LHCN-M2 (cell line): ENCODE measurements around the gene ZNF622. TPM values are rescaled to one million over a fixed set of nuclear protein-coding genes. Genes with fewer than 3 reads are reported as not detected.

ENCODE experiments used
- DNase-seq: peaks from one replicate; pipeline ENCODE4 v3.0.0-alpha.2; 2012; ENCODE audit warnings: low read depth
- total RNA-seq: library from RNA; depleted of rRNA; stranded (reverse); fragments of >200 nt; gene quantifications from 2 replicates; pipeline ENCODE4 v1.2.3, GENCODE V29; 2014; rRNA removed

The ZNF622 gene
- total RNA-seq, 1 experiment from 2014 or later: 50.9 TPM

DNA sequence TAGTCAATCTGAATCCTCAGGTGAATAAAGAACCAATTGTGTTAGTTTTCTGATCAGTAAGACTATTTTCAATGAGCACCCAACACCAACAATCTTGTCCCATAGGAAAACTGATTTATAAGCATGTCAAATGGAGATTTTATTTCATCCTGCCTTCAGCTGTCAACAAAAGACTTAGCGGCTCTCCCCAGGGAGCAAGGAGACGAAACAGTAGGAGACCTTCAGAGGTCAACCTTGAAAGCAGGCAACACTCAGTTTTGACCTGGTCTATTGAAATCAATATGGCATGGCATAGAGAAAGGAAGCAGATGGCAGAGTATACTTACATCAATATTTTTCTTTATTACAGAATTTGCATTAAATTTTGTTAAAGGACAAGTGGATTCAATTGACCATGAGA lies 34.1 kb downstream of the ZNF622 start:
- DNase-seq: no peak

DNA sequence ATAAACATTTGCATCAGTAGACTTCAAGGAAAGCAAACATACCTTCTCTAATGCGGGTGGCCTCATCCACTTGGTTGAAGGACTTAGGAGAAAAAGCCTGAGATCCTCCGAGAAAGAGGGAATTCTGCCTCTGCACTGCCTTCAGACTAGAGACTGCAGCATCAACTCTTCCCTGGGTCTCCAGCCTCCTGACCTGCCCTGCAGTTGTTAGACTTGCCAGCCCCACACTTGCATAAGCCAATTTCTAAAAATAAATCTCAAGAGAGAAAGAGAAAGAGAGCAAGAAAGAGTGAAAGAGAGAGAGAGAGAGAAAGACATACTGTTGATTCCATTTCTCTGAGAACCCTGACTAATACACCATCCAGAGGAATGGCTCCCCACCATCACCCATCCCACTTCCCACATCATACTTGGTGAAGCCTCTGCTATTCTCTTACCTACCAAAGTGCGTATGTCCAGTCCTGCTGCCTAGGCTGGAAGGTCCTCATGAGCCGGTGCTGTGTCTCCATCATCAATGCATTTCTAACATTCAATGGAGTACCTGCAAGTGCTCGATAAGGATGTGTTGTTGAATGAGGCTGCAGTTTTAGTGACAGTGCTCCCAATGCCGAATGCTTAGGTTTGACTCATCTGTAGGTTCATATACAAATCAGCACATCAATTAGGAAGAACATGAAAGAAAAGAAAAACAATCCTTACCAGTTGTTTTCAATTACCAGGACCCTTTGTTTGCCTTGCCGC lies 35.1 kb downstream of the ZNF622 start:
- no peak for DNase-seq

DNA sequence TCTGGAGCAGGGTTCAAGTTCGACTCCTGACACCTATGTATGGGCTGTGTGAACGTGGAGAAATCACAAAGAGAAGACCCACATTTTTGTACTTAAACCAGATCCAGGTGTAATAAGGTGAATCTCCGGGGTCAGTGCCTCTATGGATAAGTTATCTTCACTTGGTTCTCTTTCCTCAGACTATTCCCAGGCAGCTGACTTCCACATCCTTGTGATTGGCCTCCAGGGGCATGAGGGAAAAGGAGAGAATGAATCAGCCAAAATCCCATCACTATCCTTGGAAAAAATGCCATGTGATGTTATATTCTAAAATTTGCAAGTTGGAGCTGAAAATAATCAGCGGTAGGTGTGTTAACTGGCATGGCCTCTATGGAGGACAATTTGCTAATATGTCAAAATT lies 37.2 kb downstream of the ZNF622 start:
- DNase-seq: no peak

DNA sequence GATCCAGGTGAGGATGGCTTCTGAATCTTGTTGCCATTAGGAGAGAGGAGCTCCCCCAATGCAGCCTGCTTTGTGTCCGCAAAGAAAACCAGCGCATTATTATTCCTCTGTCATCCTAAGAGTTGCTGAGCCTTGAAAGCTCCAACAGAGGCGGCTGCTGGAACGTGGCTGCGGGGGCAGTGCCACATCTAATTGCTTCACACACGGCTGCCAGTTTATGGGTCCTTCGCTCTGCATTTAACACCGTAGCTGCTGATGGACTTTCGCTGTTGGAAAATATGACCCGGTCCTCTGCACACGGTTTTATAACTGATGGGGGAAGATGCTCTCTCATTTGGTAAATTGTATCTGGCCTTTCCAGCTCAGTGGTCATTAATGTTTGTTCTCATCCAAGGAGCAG lies 38.0 kb downstream of the ZNF622 start:
- no peak for DNase-seq

DNA sequence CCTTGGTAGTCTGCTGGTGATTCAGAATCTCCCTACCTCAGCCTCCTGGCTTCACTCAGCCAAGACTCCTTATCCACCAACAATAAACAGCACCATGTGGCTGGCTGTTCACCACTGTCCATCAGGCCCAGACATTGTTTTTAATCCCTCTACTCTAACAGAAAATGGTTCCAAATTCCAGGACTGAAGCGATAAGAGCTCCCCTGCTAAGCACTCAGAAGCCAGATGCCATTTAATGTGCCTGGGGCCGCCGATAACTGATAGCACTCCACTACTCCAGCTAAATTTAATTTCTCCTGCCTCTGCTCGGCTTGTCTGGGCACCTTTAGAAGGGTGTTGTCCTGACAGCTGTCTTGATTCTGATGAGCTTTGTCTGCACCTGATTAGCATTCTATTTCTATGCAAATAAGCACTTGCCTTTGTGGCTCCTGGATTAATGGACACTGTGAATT lies 47.1 kb downstream of the ZNF622 start:
- no peak for DNase-seq

DNA sequence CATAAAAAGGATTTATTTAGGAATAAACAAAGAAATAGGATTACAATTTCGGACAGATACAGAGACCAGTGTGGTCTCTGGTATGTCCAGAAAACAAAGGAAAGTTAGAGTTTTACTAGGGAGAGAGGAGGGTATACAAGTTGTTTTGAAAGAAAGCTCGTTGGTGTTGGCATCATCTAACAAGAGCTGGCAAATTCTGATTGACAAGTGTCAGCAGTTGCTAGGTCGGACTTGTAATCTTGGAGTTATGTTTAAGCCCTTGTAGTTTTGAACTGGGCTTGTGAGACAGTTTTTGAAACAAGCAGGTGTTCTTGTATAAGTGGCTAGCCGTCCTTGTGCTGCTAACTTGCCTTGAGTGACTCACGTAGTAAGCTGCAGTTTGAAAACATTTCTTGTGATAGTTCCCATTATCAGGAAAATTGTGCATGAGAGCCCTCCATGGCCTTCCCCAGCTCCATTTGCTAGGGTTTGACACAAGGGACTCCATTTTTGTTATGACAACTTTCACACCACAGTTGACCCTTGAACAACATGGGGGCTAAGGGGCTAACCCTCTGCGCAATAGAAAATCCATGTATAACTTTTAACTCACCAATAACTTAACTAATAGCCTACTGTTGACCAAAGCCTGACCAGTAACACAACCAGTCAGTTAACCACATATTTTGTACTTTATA lies 48.1 kb downstream of the ZNF622 start:
- DNase-seq: peak; percentile 5

DNA sequence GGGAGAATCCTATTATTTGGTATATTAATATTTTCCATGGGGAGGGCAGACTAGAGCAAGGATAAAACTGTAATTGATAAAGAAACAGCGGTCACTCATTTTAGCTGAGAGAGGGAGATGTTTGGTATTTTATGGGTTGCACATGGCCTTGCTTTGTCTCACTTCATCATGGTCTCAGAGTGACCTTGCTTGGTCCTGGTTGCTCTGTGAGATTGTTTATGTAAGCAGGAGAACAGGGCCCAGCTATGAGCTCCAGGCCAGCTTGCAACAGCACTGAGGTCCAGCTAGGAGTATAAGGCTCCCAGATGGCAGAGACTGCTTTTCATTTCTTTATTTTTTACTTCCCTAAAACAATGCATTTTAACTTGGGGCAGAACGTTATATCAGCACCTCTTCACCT lies 50.7 kb downstream of the ZNF622 start:
- DNase-seq: no peak

DNA sequence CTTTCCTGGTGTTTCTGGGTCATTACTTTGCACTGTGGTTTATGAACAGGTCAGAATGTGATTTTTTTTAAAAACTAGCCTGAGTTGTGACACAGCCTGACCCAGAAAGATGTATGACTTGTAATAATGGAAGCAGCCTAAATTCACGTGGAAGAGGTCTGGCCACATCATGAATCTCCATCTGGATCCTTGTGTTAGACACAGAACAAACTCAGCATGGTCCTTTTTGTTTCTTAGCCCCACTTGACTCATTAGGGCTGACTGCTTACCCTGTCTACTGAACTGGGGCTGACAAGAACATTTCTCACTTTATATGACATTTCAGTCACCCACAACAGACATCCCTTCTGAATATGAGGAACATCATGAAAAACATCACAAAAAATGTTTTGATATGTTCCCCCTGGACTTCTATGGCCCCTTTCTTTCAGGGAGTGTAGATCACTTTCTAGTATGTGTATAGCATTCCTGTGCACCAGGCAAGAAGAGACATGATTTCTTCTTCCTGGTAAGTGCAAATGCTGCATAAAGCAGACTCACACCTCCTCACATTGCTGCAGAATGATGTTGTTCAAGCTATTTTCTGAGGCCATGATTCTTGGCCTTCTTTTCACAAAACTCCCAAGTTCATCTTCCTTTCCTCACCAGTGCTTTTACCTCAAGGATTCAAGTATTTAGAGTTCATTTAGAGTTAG lies 52.3 kb downstream of the ZNF622 start:
- DNase-seq: no peak

DNA sequence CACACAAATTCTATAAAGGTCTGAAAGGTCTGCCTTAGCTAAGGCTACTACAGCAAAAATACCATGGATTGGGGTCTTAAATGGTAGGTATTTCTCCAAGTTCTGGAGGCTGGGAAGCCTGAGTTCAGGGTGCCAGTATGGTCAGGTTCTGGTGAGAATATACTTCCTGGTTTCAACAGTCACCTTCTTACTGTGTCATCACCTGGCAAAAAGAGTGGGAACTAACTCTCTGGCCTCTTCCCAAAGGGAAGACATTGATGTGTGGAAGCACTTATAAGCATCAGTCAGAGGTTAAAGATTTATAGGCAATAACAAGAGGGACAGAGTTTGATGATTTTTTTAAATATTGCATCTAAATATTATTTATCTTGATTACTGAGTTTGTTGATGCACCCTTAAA lies 53.0 kb downstream of the ZNF622 start:
- DNase-seq: no peak

DNA sequence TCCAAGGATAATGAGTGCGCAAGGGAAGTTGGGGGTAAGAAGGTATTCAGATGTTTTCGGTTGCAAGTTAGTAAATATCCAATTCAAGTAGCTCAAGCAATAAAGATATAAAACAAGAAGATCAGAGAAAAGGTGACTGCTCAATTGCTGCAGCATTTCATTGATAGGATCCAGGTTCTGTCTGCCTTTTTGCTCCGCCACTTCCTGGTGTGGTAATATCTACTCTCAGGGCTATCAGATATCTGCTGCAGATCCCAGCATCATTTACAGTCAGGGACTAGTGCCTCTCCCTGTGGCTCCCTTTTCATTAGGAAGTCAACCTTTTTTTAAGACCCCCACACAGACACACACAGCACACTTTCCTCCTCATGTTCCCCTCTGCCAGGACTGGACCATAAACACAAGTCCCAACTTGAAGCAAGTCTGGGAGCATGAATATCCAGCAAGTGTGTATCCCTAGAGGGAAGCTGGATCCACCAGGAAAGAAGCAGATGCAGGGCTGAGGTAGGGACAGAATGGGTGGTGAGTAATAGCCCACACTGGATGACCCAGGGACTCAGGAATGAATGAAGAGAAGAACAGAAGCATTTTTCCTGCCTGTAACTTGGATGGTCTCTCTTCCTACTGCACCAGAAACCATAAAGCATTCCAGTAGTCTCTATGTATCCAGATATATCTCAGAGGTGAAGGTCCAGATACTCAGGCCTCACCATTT lies 53.7 kb downstream of the ZNF622 start:
- peak; percentile 38 for DNase-seq

DNA sequence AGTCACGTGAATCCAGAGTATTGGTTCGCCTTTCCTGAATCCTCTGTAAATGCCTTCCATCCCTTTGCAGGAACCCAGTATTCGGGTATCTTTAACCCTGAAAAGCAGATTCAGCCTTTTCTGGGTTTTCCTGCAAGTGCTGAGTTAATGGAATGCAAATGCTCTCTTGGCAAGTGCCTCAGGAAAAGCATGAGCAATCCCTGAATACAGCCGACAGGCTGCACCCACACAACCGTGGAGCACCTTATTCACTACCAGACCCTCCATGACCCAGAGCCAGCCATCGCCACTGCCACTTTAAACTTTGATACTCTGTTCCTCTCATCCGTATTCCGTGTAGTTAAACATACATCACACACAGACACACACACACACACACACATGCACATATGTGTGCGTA lies 54.4 kb downstream of the ZNF622 start:
- DNase-seq: no peak

DNA sequence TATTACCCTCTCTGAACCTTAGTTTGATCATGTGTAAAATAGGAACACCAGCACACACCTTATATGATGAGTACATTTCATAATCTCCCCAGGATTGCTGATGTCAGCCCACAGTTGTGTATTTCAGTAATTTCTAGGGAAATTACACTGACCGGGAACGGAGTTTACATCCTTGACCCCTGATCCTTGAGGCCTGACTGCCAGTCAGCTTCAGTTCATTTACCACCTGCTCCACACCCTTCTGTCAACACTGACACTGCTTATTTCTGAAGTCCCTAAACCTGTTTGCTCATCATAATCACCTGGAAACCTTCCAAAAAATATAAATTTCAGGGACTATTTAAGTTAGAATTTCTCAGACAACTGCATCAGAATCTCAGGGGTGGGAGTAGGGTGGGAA lies 55.3 kb downstream of the ZNF622 start:
- DNase-seq: no peak

DNA sequence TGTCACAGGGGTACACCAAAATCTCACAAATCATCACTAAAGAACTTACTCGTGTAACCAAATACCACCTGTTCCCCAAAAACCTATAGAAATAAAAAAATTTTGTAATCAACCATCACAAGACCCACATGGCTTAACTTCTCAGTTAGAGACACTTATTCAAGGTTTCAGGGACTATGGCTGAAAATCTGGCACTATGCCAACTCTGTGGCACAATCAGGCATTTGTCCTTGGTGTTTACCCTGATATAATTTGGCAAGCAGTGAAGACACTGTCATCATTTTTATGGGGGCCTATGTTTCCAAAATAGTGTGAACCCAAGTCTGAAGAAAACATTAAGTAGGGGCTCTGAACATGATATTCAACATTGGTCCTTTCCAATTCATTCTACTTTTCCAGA lies 59.0 kb downstream of the ZNF622 start:
- no peak for DNase-seq

DNA sequence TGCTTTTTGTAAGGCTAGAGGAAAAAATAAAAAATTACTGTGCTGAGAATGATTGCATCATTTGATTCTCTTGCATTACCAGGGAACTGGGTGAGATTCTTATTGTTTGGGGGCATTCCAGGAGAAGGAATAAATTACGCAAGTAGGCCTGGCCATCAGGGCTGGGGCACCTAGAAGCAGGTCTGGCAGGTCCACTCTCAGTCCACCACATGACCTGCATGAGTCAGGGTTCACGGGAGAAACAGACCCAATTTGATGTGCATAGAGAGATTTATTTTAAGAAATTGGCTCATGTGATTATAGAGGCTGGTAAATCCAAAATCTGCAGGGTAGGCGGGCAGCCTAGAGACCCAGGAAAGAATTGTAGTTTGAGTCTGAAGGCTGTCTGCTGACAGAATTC lies 59.6 kb downstream of the ZNF622 start:
- DNase-seq: no peak

Other genes with a start within 250 kb of the ZNF622 start
- 2.4 and 4.0 TPM in 2 replicates for gene RETREG1, start 151.2 kb upstream of the ZNF622 start, total RNA-seq